Measurements from ENCODE around the gene NEMP1.

DNA sequence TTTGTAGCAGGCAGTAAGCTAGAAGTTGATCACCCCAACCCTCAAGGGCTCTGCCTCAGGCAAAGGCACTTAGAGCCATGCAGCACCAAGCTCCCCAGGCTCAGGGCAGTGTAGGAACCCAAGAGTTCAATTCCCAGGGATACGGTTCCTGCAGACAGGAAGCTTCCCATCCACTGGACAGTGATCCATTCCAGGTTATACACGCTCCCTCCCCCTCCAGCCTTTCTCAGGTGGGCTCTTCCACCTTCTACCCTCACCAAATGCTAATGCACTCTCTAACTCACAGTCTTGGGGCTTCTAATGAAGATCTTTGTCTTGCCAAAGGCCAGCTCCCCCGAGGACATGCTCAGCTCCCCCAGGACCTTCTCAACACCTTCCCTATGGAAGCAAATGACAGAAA, 41.3 kb downstream of the NEMP1 start:
- TF ChIP-seq GATA2 (IDR thresholded peaks at IDR 0.05; ENCODE audit: low read depth, low read length) (no peak), GATA3 (IDR thresholded peaks at IDR 0.05; ENCODE audit: low read depth, low read length) (no peak)
